Brain pericyte (primary cell): ENCODE data around the gene KCNE3.

ENCODE experiments used
- DNase-seq: peaks from one replicate; pipeline ENCODE4 v3.0.0-alpha.2; 2012; ENCODE audit warnings: low read depth, low spot score

The KCNE3 gene, protein sequence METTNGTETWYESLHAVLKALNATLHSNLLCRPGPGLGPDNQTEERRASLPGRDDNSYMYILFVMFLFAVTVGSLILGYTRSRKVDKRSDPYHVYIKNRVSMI

DNA sequence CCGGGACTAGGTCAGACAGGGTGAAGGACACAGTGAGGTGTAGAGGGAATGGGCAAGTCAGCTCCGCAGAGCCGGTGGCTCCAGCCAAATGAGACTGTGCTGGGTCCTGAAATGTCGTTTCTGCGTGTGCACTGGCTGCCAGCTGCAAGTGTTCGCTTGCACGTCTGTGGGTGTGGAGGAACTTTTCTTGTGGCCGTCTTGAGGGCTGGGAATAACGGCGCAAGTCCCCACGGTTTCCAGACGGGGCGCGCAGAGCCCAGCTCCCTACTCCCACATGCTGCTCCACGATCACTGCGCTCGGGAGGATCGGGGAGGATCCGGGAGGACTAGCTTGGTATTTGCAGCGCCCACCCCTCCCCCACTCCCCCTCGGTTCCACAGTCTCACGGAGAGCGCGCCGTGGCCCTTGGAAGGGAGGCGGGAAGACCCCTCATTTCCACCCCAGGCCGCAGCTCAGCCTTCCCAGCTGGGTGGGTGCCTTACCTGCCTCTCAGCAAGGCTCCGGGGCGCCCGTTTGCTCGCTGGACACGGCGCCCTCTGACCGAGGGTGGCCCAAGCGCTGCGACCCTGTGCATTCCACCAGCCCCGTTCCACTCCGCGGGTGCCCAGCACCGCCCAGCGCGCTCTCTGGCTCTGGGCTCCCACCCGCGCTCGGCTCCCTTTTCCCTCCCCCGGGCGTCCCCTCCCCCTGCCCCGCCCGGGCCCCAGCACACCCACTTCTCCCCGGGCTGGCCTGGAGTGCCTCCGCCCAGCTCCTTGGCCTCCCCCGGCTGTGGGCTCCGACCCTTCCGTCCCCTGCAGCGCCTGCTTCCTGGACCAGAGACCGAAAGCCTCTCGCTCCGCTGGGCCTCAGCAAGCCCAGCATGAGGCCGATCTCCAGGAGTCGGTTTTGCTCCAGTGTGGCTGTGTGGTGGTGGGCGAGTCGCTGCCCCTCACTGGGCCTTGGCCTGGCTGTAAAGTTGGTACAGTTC lies at the start of gene KCNE3:
Gene KCNE3 (minus strand): TSS at position 634 of the 970 bp plus-strand sequence. CDS start 9,986 bp downstream, outside the sequence.
- no peak for DNase-seq

DNA sequence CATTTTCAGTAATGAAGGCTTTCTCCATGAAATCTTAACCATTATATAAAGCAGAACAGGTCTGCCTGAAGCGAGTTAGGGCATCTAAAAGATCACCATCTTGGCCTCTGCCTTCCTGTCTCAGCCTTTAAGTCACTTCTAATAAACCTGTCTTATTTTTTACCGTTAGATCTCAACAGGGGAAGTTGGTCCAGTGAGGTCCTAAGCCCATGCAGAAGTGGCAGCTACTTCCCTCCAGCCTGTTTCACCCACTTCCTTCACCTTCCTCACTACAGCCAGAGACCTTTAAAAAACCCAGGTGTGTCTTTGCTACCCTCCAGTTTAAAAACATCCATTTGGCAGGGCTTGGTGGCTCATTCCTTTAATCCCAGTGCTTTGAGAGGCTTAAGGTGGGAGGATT lies 40.2 kb upstream of the KCNE3 start:
- no peak for DNase-seq

DNA sequence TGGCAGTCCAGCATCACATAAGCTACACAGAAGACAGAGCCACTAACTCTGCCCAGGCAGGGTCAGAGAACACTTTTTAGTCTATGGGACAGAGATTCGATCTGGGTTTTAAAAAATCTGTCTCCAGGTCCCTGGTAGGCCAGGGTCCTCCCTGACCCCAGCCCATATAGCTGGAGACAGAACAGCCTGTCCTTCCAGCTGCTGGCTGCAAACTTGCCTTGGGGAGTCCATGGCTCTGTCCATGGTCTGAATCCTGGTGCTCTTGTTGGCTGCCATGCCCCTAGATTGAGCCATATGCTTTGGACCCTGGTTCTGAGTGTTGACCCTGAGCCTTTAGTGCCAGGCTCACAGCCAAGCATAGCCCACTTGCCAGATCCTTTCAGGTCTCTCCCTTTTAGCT lies 39.5 kb upstream of the KCNE3 start:
- DNase-seq = no peak

DNA sequence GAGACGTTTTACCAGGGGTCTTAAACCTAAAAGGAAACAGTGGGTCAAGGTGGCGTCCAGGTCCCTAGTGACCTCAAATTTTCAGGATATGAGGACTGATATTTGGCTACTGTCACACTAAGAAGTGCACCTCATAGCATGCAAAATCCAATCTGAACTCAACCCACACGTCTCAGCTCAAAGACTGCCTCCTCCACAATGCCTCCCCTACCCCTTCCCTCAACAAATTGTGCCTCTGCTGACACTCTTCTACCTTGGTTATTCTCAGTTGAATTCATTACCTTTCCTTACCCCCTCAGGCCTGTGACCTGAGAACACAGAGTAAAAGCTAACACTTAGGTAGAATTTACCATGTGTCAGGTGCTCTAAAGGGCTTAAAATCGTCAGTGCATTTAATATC lies 38.6 kb upstream of the KCNE3 start:
- no peak for DNase-seq

DNA sequence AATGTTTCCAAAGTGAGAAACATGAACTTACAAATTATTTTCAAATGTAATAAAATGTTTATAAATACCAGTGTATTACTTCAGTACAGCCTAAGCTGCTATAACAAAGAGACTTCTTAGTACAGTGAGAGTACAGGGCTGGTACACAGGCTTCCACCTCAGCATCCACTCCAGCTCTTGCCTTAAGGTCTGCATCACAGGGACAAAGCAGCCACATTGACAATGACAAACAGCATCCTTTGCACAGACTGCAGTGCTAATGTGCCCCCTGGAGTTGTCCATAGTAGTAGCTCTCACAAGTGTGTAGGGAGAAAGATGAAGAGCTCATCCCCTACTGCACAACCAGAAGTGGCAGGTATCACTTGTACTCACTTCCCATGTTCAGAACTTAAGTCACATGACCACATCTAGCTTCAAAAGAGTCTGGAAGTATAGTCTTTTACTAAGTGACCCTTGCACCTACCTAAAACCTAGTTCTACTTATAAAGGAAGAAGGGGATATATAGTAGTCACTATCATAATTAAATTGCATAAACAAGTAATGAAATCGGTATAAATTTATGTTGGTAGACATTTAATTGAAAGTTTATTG lies 36.8 kb upstream of the KCNE3 start:
- no peak for DNase-seq

DNA sequence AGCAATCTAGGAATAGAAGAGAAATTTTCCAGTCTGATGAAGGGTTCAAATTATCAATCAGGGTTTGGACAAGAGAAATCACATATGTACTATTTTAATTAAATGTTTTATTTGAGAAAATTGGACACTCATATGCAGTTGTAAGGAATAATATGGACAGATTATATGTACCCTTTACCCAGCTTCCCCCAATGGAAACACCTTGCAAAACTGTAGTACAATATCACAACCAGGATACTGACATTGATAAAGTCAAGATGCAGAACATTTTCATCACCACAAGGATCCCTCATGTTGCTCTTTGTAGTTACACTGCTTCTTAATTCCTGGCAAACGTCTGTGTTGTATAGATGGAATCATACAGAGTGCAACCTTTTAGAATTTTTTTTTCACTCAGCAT lies 27.6 kb upstream of the KCNE3 start:
- no peak for DNase-seq

DNA sequence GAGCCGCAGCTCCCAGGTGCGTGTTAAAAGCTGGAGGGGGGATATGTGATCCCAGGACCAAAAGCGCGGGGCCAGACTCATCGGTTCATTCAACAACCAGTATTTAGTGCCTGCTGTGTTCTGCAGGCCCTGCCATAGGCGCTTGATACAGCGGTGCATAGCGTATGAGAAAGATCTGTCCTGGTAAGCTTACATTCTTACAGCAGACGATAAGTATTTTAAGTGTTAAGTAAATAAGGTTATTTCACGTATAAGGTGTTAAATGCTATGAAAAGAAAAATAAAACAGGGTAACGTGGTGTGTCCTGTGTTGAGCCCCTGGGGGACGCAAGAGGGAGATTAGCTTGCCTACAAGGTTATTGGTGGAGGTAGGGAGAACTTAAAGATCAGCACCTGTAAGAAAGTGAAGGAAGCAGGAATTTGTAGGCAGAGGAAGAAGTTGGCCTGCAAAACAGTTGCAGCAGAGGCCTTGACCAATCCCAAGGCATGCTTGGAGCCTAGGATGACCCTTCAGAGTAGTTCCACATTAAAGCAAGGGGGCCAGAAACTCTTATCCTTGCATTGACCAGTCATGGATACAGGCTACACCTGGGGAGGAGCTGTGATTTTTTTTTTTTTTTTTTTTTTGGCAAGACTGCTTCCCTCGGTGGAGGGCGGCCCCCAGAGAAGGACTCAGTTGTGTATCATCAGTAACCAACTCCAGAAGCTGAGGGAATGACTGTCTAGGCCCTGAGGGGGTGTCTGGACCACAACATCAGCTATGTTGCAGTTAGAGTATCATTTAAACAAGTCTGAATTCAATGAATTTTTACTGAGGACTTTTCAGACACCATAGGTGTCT lies 26.7 kb upstream of the KCNE3 start:
- no peak for DNase-seq

DNA sequence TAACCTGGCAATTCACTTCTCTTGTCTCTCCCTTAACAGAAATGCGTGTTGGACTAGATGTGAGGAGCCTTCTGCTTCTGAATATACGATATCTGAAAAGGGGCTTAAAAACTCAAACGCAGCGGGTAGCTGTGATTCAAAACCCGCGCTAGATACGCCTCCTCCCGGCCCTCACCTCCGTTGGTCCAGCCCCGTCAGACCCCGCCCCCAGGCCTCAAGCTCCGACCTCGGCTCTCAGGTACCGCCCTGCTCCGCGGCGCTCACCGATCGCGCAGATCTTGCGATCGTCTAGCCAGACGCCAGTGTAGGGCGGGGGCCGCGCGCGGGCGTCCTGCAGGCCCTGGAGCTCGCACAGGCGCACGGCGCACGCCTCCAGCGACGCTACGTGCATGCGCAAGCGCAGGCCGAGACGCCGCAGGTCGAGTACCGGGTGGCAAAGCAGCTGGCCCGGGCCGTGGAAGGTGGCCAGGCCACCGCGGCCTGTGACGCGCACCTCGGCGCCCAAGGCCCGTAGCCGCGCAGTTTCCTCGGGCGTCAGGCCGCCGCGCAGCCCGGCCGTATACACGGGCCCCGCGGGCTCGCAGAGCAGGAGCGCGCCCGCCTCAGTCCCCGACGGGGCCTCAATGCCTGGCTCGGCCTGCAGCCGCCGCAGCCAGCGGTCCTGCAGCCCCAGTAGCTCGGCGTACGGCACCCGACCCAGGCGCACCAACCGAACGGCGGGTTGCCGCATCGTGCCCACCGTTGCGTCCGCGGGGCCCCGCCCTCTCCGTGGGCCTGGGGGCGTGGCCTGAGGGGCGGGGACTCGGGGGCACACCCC lies 25.8 kb upstream of the KCNE3 start, which contains the start of gene LIPT2:
Gene LIPT2 (minus strand): TSS at position 751 of the 817 bp plus-strand sequence. CDS start 21 bp downstream, at position 730.
- DNase-seq = peak; percentile 87

DNA sequence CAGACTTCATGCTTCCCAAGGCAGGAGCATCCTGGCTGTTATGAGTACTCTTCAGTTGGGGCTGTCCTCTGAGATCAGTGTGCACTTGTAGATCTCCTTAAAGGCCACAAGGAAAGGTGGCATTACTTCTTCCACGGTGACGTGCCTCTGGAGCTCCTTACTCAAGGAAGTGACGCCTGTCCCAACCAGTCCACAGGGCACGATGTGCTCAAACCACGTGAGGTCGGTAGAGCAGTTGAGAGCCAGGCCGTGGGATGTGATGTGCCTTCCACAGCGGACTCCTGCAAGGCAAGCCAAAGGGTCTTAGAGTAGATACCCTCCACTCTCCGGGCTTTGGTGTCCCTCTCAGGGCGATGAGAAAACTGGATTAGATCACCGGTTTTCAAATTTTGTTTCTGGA lies 24.7 kb upstream of the KCNE3 start:
- no peak for DNase-seq

DNA sequence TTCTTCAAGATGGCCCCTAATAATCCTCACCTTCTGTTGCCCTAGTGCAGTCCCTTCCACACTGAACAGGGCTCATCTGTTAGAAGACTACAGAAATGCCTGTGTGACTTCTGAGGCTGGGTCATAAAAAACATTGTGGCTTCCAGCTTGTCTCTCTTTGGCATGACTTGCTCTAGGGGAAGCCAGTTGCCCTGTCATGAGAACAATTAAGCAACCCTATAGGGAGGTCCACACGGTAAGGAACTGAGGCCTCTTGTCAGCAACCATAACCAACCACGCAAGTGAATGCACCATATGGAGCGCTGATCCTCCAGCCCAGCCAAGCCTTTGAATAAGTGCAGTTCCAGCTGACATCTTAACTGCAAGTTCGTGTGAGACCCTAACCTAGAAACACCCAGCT lies 23.6 kb upstream of the KCNE3 start:
- no peak for DNase-seq

DNA sequence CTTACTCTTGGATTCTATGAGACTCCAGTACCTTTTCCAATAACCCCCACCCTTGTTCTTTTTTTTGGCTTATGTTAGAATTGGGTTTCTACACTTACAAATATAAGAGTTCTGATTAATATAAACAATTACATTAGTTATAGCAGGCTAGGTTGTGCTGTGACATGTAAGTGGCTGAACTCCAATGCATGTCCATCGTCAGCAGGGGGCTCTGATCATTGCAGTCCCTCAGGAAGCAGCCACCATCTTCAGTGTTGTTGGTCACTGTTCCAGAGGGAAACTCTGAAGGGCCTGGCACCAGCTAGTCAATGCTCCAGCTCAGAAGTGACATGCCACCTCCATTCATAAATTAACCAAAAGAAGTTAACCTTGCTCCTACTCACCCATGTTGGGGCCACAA lies 20.5 kb upstream of the KCNE3 start:
- no peak for DNase-seq

DNA sequence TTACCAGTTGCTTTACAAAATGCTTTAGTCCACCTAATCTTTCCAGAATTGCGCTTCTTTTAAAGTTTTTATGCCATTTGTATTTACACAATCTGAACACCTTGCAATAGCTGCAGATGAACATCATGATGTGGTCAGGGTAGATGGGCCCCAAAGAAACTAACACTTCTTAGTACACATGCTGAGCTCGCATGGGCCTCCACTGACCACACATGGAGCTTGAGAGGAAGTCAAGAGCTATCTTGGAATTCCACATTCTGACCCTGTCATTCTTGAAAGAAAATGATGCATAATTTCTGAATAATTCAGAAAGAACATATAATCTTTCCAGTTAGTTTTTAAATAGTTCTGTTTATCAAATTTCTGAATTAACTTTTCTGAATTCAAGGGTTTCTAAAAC lies 18.5 kb upstream of the KCNE3 start:
- DNase-seq = no peak

DNA sequence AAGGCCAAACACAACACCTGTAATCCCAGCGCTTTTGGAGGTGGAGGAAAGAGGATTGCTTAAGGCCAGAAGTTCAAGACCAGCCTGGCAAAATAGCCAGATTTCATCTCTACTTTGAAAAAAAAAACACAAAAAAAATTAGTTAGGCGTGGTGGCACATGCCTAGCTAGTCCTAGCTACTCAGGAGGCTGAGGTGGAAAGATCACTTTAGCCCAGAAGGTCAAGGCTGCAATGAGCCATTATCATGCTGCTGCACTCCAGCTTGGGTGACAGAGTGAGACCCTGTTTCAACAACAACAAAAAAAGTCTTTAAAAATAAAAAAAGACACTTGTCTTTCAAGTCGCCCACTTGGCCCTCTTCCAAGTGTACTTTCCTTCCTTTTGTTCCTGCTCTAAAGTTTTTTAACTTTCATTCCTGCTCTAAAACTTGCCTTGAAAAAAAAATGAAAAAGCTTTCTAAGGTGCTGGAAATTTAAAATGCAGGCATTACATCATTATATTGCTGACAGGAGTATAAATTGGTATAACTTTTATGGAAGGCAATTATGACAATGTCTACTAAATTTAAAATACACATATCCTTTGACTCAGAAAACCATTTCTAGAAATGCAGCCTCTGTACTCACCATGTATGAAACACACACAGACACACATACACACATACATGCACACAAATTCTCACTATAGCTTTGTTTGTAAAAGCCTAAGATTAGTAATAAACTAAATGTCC lies 13.5 kb upstream of the KCNE3 start:
- DNase-seq = no peak

DNA sequence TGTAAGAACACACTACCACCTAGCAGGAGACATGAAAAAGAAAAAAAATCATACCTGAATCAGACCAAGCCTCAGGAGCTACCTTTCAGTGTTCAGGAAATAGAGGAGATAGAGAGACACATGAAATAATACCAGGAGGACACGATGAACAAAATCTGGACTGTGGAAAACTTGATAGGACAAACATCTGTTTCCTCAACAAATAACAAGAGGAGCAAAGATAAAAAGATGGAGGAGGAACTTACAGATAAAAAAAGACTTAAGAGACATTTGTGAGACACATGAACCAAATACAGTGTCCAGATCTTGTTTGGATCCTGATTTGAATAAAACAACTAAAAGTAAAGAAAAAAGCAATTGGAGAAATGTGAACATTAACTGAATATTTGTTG lies 12.4 kb upstream of the KCNE3 start:
- no peak for DNase-seq

DNA sequence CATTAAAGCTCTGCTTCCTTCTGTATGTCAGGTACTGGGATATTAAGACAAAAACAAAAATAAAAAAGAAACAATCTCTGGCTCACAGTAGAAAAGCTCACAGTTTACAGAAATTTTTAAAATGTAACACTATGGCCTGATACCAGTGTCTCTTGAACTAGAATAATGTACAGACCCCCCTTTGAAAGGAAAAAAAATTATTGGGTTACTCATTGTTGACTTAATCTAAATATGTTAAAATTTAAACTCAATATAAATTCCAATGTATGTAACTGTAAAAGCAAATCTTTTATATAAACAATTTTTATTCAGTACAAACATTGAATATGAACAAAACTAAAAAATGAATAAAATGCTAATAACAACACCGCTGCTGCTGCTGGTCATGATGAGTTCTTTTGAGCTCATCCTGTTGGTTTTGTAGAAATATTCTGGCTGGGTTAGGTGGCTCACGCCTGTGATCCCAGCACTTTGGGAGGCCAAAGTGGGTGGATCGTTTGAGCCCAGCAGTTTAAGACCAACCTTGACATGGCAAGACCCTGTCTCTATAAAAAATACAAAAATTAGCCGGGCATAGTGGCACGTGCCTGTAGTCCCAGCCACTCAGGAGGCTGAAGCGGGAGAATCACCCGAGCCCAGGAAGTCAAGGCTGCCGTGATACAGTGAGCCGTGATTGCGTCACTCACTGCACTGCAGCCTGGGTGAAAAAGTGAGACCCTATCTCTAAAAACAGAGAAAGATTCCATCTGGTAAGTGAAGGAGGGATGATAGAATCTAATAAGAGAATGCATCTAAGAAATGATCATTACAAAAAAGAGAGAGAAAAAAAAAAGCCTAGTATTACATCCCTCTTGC lies 11.8 kb upstream of the KCNE3 start:
- no peak for DNase-seq

DNA sequence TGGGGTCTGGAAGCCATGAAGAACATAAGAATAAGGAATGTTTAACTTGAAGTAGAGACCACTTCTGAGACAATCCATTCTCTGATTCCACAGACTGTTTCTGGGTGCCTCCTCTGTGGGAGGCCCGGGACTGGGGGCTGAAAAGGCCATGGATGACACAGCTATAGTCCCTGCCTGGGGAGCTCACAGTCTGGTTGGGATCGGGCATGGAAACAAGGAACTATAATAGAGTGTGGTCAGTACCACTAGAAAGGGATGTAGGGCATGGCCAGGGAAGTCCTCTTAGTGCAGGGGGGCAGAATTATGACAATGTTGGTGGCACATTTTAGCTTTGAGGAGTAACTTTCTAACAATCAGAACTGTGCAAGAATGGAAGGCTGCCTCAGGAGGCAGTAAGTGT lies 9.2 kb upstream of the KCNE3 start:
- DNase-seq = no peak

DNA sequence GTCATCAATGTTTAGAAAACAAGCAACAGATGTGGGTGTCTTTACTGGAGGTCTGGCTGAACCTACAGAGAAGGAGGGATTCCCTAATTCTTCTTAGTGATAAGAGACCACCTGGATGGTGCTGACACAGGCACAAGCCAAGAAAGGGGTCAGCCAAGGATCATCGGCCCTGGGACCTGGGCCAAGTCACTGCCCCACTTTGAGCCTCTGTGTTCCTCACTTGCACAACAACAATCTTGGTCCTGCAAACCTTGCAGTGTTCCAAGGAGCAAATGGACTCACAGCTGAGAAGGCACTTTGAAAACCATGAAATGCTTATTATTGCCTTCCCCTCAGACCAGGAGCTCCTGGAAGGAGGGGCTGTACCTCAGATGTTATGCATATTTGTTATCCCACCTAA lies 7.0 kb upstream of the KCNE3 start:
- DNase-seq = no peak

DNA sequence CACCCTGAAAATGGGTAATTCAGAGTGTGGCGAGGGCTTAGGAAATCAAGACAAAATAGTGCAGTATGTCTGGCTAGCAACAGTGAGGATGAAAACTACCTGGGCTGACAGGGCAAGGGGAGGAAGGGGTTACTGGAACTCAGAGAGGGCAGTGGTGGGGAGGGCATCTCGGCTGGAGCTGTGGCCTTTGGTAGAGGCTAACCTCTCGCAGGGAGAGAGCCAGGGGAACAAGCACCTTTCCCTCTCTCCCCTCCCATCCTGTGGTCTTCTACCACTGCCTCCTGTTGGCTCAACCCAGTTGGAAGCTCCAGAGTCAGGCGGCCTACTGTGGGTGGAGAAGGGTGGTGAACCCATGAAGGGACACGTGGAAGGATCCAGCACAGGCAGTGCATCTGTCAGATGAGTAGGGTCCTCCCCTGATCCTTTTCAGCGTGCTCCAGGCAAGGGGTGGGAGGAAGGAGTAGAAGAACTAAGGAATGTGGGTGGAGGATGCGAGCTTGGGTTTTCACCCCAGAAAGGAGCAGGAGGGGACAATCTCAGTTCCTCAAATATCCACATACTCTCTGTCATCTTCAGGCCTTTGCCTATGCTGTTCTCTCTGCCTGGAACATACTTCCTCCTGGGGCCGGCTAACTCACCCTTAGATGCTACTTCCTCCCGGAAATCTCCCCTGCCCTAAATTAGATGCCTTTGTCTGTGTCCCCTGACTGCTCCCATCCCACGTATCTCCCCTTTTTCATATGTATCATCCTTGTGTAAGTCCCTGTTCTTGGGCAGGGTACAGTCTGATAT lies 6.2 kb upstream of the KCNE3 start:
- no peak for DNase-seq
